GM19463 (cell line): Measurements from ENCODE around the gene ENPP6.

Source experiments
- ATAC-seq: cut with Tn5 transposase; IDR thresholded peaks from one replicate; pipeline ENCODE4 v1.9.1; 2021; ENCODE audit warnings: mild to moderate bottlenecking, moderate library complexity; ENCODE audit not compliant: unreplicated experiment

Gene ENPP6

GRCh38 chr4:184110452-184111224 lies 107.0 kb downstream of the ENPP6 start:
- ATAC-seq: no peak

GRCh38 chr4:184108006-184108501 lies 109.6 kb downstream of the ENPP6 start:
- ATAC-seq: no peak

GRCh38 chr4:184104419-184105101 lies 113.1 kb downstream of the ENPP6 start:
- no peak for ATAC-seq

- ATAC-seq: no peak
These were observed 114.0 kb downstream of the ENPP6 start for GRCh38 chr4:184103527-184104264.

GRCh38 chr4:184102927-184103326 lies 114.7 kb downstream of the ENPP6 start:
- ATAC-seq: no peak

GRCh38 chr4:184102488-184102887 lies 115.2 kb downstream of the ENPP6 start:
- ATAC-seq: no peak

GRCh38 chr4:184101711-184102110 lies 116.0 kb downstream of the ENPP6 start:
- ATAC-seq: no peak

- peak; percentile 67 for ATAC-seq
These were observed 117.3 kb downstream of the ENPP6 start for GRCh38 chr4:184100297-184100885.

GRCh38 chr4:184099535-184099966 lies 118.1 kb downstream of the ENPP6 start:
- no peak for ATAC-seq

GRCh38 chr4:184099000-184099399 lies 118.7 kb downstream of the ENPP6 start:
- no peak for ATAC-seq

- no peak for ATAC-seq
These were observed 119.9 kb downstream of the ENPP6 start for GRCh38 chr4:184097815-184098214.

GRCh38 chr4:184097241-184097605 lies 120.5 kb downstream of the ENPP6 start:
- ATAC-seq: no peak

- ATAC-seq: no peak
These were observed 121.0 kb downstream of the ENPP6 start for GRCh38 chr4:184096561-184097240.

GRCh38 chr4:184094532-184095159 lies 123.0 kb downstream of the ENPP6 start:
- no peak for ATAC-seq

GRCh38 chr4:184091986-184092385 lies 125.7 kb downstream of the ENPP6 start:
- ATAC-seq: no peak

GRCh38 chr4:184090571-184090970 lies 127.1 kb downstream of the ENPP6 start:
- ATAC-seq: no peak

- ATAC-seq: no peak
These were observed 137.0 kb downstream of the ENPP6 start for GRCh38 chr4:184080674-184081073.

- ATAC-seq: no peak
These were observed 142.8 kb downstream of the ENPP6 start for GRCh38 chr4:184074677-184075388.

- ATAC-seq: no peak
These were observed 149.6 kb downstream of the ENPP6 start for GRCh38 chr4:184067931-184068554.
